ENCODE data around the gene GLI2. TPM values are rescaled to one million over a fixed set of nuclear protein-coding genes. Genes with fewer than 3 reads are reported as not detected.

GLI2 gene
- total RNA-seq (not detected in 2 replicates), polyA plus RNA-seq (not detected in 2 replicates), polyA minus RNA-seq (not detected in 2 replicates)
- 0.12 TPM for total RNA-seq (2013)

DNA sequence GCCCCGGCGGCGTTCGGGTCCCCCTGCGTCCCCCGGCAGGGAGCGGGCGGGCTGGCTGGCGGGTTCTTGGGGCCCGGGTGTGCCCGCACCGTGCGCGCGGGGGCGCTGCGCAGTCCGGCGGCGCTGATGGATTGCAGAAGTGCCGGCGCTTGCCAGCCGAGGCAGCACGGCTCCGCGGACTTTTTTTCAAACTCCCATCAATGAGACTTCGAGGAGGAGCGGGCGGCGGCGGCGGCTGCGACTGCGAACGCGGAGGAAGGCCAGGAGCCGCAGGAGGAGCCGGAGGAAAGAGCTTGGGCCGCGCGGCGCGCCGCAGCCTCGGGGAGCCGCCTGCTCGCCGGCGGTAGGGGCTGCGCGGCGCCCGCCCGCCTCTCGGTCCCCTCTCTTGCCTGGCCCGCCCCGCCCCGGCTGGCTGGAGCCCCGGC is at the start of gene GLI2:
TSS of gene GLI2 (plus strand) at position 123 of the 425 bp plus-strand sequence. CDS start 61,453 bp downstream, outside the sequence.
- Histone ChIP-seq H2AFZ (ENCODE audit: insufficient read depth, low read depth, low read length, poor library complexity, severe bottlenecking) (no peak within 1 kb of the TSS), H3K9ac (ENCODE audit: low read length) (no peak within 1 kb of the TSS)
- POLR2A ChIA-PET: no interaction called here

DNA sequence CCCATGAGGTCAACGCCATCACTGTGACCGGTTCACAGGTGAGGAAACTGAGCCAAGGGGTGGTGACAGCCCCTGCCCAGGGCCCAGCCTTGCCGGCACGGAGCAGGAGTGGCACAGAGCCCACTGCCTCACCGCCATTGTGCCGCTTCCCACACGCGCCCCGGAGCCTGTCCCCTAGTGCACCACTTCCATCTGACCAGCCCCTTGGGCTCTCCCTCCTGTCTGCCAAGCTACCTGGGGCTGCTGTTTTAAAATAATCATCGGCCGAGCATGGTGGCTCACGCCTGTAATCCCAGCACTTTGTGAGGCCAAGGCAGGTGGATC is 49.7 kb upstream of the GLI2 start:
- Histone ChIP-seq H3K4me1 (ENCODE audit: control insufficient read depth in 2 of 2, insufficient read depth in 2 of 2, low read length in 2 of 2) (no peaks in the 10 kb centered on the region), H3K4me2 (replicated peaks; ENCODE audit: low read depth, low read length, poor library complexity, severe bottlenecking) (no peak overlapping the region), H3K79me2 (ENCODE audit: control insufficient read depth, insufficient read depth, low read length) (no peaks in the 10 kb centered on the region), H3K27ac (ENCODE audit: low read length in 2 of 2) (no peak overlapping the region), H3K4me3 (ENCODE audit: control extremely low read depth in 1 of 5, extremely low read depth in 1 of 5, insufficient read depth in 1 of 5, low read depth in 2 of 5, low read length in 4 of 5) (no peak overlapping the region), H4K20me1 (ENCODE audit: control insufficient read depth, insufficient read depth, low read length, poor library complexity, severe bottlenecking) (no peaks in the 10 kb centered on the region), H3K36me3 (replicated peaks in 1 of 2; ENCODE audit: control extremely low read depth in 1 of 2, control insufficient read depth in 1 of 2, extremely low read depth in 1 of 2, insufficient read depth in 2 of 2, low read length in 1 of 2) (no peaks in the 10 kb centered on the region), H3K27me3 (replicated peaks in 1 of 4; ENCODE audit: control extremely low read depth in 1 of 4, control insufficient read depth in 3 of 4, insufficient read depth in 4 of 4, low read length in 3 of 4) (no peaks in the 10 kb centered on the region), H2AFZ (ENCODE audit: insufficient read depth, low read depth, low read length, poor library complexity, severe bottlenecking) (no peak overlapping the region), H3K9me3 (ENCODE audit: control extremely low read depth in 1 of 3, control insufficient read depth in 2 of 3, insufficient read depth in 1 of 3, low read length in 2 of 3) (no peaks in the 10 kb centered on the region), H3K9ac (ENCODE audit: low read length) (no peak overlapping the region)
- POLR2A ChIA-PET: no interaction called here
- CTCF ChIA-PET: no interaction called here
- WGBS (ENCODE audit: insufficient coverage): 92% methylated on average over 12 of the region's 12 CpGs
- Mint-ChIP-seq H3K27ac (no peak overlapping the region), H3K4me3 (no peak overlapping the region), H3K27me3 (peaks cover 31% of the 10 kb centered on the region), H3K4me1 (no peaks in the 10 kb centered on the region), H3K9me3 (ENCODE audit: insufficient read depth) (no peaks in the 10 kb centered on the region)
- intact Hi-C loops (cut with micrococcal nuclease): no loop called here
- TF ChIP-seq EZH2 (IDR thresholded peaks at IDR 0.05; ENCODE audit: borderline replicate concordance, insufficient read depth, low read depth, low read length, poor library complexity, severe bottlenecking): no peak
- TF ChIP-seq, protein P1, sequence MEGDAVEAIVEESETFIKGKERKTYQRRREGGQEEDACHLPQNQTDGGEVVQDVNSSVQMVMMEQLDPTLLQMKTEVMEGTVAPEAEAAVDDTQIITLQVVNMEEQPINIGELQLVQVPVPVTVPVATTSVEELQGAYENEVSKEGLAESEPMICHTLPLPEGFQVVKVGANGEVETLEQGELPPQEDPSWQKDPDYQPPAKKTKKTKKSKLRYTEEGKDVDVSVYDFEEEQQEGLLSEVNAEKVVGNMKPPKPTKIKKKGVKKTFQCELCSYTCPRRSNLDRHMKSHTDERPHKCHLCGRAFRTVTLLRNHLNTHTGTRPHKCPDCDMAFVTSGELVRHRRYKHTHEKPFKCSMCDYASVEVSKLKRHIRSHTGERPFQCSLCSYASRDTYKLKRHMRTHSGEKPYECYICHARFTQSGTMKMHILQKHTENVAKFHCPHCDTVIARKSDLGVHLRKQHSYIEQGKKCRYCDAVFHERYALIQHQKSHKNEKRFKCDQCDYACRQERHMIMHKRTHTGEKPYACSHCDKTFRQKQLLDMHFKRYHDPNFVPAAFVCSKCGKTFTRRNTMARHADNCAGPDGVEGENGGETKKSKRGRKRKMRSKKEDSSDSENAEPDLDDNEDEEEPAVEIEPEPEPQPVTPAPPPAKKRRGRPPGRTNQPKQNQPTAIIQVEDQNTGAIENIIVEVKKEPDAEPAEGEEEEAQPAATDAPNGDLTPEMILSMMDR (IDR thresholded peaks at IDR 0.05): no peak
- ATAC-seq (ENCODE audit: low read depth) (no peak), DNase-seq (no peak)

More for the DNA sequence above, at the start of gene GLI2:
- Mint-ChIP-seq H3K9me3 (ENCODE audit: insufficient read depth) (no peaks in the 10 kb centered on the region), H3K4me1 (peaks cover 2% of the 10 kb centered on the region), H3K4me3 (no peak within 1 kb of the TSS), H3K27ac (no peak within 1 kb of the TSS), H3K27me3 (peaks cover 51% of the 10 kb centered on the region)
- TF ChIP-seq, protein P1 (IDR thresholded peaks at IDR 0.05): no peak
- TF ChIP-seq EZH2 (IDR thresholded peaks at IDR 0.05; ENCODE audit: borderline replicate concordance, insufficient read depth, low read depth, low read length, poor library complexity, severe bottlenecking): no peak
- ATAC-seq (ENCODE audit: low read depth) (no peak), DNase-seq (peak; percentile 14)
- H3K4me2 ChIP-seq (replicated peaks; ENCODE audit: low read depth, low read length, poor library complexity, severe bottlenecking): peak within 1 kb of the TSS; percentile 49
- intact Hi-C loops (cut with micrococcal nuclease): no loop called here
- no peaks in the 10 kb centered on the region for H3K79me2 ChIP-seq (ENCODE audit: control insufficient read depth, insufficient read depth, low read length)
- no peak within 1 kb of the TSS for H3K4me3 ChIP-seq (ENCODE audit: control extremely low read depth in 1 of 5, extremely low read depth in 1 of 5, insufficient read depth in 1 of 5, low read depth in 2 of 5, low read length in 4 of 5)
- H3K27ac ChIP-seq (ENCODE audit: low read length in 2 of 2): no peak within 1 kb of the TSS
- H3K4me1 ChIP-seq (ENCODE audit: control insufficient read depth in 2 of 2, insufficient read depth in 2 of 2, low read length in 2 of 2): peaks cover 3 to 5% of the 10 kb centered on the region in 2 donors
- peaks cover 0 to 47% (median 22%) of the 10 kb centered on the region in 4 experiments for H3K27me3 ChIP-seq (replicated peaks in 1 of 4; ENCODE audit: control extremely low read depth in 1 of 4, control insufficient read depth in 3 of 4, insufficient read depth in 4 of 4, low read length in 3 of 4)
- CTCF ChIA-PET: no interaction called here
- no peaks in the 10 kb centered on the region for H4K20me1 ChIP-seq (ENCODE audit: control insufficient read depth, insufficient read depth, low read length, poor library complexity, severe bottlenecking)
- no peaks in the 10 kb centered on the region for H3K36me3 ChIP-seq (replicated peaks in 1 of 2; ENCODE audit: control extremely low read depth in 1 of 2, control insufficient read depth in 1 of 2, extremely low read depth in 1 of 2, insufficient read depth in 2 of 2, low read length in 1 of 2)
- peaks cover 0 to 3% (median 0%) of the 10 kb centered on the region in 3 donors for H3K9me3 ChIP-seq (ENCODE audit: control extremely low read depth in 1 of 3, control insufficient read depth in 2 of 3, insufficient read depth in 1 of 3, low read length in 2 of 3)
- WGBS (ENCODE audit: insufficient coverage): 1% methylated on average over 58 of the region's 59 CpGs

Data from B cell (primary cell).